ENCODE data around the gene ZPBP2.
A peak's percentile ranks its signal among the peaks of the same experiment; 100 is the strongest.
"Not testable (repeated sequence)": the region's sequence is repeated elsewhere in the genome, so short reads cannot be mapped to it uniquely, and the experiment has no call there.

Gene ZPBP2

DNA sequence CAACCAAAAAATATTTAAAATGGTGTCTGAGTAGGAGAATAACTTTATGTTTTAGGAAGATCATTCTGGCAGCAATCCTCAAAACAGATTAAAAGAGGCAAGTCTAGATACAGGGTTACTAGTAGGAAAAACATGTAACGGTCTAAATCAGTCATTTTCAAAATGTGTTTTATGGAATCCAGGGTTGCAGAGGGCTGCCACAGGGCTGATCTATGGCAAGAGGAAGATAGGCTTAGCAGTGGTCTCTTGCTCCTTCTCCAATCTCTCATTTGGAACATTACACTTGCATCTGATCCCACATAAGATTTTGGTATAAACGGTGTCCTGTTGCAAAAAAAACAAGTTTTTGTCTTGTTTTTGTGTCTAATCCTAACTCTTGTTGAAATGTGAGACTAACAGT, 13.1 kb upstream of the ZPBP2 start:
- DNase-seq (ENCODE audit: low read depth, low spot score) = no peak

- not testable (repeated sequence) for DNase-seq (ENCODE audit: low read depth, low spot score)
Measured at GRCh38 chr17:39855911-39856649, 11.9 kb upstream of the ZPBP2 start.

DNA sequence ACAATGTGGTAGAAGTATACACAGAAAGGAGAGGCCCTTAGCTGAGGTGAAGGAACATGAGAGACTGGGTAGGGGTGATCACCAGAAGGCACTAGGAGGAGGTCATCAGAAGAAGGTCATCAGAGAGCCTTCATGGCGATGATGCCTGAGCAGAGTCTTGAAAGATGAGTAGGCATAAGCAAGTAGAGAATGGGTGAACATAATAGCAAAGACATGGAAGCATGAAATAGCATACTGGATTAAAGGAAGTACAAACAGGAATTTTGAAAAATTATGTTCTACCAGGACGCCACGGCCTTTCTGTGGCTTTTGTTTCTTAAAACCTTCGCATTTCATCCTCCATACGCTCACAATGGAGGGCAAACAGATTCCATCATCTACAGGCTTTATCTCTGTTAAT, 6.8 kb upstream of the ZPBP2 start:
- DNase-seq (ENCODE audit: low read depth, low spot score) = no peak

DNA sequence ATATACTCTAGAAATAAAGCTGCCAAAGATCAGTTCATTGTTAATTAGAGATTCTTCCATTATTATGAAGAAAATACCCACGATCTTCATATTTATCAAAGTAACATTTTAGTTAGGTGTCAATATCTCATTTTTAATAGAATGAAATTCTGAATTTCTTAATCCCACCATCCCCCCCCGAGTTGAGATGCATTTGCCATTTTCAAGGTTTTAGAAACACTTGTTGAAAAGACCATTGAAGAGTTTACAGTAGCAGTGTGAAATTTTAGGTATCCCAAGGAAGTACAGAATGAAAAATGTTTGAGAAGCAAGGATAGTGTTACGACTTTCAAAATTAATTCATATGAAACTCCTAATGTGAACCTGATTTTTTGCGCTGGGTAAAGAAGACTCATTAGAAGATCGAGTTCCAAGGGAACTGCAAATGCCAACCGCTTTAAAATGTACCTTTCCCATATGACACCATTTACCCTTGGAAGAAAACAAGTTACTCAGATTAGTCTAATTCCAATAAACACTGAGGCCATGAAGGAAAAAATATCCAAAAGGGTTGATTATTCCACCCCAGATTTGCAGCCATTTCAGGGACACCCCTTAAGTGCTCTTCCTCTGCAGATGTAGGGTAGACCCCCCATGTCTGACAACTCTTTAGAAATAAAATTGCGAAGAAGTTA, 4.6 kb upstream of the ZPBP2 start:
- DNase-seq (ENCODE audit: low read depth, low spot score) = no peak

DNA sequence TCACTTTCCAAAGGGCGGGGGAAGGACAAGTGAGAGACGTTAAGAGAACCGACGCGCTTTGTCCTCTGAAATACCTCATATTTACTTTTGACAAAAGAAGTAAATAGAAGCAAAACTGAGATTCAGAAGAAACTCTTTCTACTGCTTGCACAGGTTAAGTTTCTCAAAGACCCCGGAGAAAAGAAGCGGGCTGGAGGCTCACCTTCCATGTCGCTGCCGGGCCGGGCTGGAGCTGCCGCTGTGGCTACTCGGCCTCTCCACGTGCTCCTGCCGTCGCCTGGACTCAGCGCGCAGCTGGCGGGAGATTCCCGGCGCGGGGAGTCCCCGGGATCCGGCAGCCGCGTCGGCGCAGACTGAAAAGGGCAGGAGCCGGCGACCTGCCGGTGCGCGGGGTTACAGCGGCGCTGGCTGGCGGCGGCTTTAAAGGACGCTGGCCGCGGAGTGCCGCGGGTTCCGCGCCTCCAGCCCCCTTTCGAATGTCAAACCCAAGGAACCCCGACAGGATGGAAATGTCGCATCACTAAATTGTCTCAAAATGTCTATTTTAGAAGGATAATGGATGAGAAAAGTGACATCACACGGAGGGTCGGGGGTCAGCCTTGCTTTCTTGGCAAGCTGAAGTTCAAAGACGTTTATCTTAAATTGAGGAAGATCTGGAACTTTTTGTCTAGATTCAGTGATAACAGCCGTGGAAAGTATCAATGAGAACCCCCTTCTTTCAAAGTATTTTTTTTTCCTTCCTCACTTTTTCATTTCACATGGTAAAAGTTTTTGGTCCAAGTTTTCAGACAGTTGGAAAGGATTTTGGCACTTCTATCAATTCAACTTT, 3.9 kb upstream of the ZPBP2 start, which contains the start of gene IKZF3:
Gene IKZF3 (minus strand): TSS at position 395 of the 829 bp plus-strand sequence. CDS start 186 bp downstream, at position 209.
- DNase-seq (ENCODE audit: low read depth, low spot score) = peak; percentile 70

DNA sequence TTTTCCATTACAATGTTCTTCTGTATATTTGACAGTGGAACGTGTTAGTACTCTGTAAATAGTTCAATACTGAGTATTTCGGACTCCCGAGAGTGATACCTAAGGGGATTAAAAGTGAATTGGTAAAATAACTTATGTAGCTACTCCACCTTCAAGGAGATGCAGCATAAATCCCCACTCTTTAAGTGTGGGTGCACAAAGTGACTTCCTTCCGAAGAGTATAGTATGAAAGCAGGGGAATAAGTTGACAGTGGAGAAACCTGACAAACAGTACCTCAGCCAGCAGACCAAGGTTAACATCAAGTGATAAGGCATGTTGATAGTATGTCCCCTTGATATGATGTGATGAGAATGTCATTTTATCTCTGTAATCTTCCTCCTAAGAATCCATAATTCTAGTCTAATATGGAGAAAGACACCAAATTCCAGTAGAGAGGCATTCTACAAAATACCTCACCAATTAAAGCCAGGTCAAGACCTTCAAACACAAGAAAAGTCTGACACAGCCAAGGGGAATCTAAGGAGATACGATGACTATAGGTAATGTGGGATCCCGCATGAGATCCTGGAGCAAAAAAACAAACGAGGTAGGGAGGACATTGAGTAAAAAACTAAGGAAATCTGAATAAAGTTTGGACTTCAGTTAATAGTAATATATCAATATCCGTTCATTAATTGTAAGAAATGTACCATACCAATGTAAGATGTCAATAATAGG, 1.8 kb upstream of the ZPBP2 start:
- DNase-seq (ENCODE audit: low read depth, low spot score) = no peak

GRCh38 chr17:39867084-39867879, 720 bp upstream of the ZPBP2 start:
- no peak for DNase-seq (ENCODE audit: low read depth, low spot score)

- DNase-seq (ENCODE audit: low read depth, low spot score) = no peak
Measured at GRCh38 chr17:39868554-39868942, 546 bp downstream of the ZPBP2 start.

- DNase-seq (ENCODE audit: low read depth, low spot score) = no peak
Measured at GRCh38 chr17:39870776-39871175, 2.8 kb downstream of the ZPBP2 start.

DNA sequence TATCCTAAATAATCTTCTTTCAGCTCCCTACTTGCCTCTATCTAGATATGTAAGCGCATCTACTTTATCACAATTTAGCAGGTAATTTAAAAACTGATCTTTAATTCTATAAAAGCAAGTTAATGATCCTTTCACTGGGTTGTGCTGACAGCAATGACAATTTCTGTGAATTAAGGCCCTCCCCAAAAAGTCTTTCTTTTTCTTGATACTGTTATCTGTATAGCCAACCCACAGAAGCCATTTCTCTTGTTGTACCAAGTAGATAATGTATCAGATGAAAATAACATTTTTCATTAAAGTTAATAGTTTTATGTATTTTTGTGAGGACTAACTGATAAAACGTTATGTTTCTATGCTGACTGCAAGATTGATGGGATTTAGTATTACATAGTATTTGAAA, 3.8 kb downstream of the ZPBP2 start:
- DNase-seq (ENCODE audit: low read depth, low spot score) = no peak

- no peak for DNase-seq (ENCODE audit: low read depth, low spot score)
Measured at GRCh38 chr17:39872751-39873150, 4.7 kb downstream of the ZPBP2 start.

DNA sequence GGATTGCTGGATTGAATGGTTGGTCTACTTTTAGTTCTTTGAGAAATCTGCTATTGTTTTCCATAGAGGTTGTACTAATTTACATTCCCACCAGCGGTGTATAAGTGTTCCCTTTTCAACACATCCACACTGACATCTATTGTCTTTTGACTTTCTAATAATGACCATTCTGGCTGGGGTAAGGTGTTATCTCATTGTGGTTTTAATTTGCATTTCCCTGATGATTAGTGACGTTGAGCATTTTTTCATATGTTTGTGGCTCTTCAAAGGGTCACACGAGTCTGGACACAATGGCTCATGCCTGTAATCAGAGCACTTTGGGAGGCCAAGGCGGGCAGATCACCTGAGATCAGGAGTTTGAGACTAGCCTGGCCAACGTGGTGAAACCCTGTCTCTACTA, 18.1 kb downstream of the ZPBP2 start:
- DNase-seq (ENCODE audit: low read depth, low spot score) = not testable (repeated sequence)

DNA sequence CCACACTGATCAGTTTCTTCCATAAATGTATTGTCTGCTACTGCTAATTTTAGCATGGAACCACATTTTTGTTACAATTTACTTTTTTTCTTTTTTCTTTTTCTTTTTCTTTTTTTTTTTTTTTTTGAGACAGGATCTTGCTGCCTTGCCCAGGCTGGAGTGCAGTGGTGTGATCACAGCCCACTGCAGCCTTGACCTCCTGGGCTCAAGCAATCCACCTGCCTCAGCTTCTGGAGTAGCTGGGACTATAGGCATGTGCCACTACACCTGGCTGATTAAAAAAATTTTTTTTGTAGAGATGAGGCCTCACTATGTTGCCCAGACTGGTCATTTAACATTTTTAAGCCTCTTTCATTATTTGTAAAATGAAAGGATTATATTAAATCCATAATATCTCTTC, 19.1 kb downstream of the ZPBP2 start:
- no peak for DNase-seq (ENCODE audit: low read depth, low spot score)

DNA sequence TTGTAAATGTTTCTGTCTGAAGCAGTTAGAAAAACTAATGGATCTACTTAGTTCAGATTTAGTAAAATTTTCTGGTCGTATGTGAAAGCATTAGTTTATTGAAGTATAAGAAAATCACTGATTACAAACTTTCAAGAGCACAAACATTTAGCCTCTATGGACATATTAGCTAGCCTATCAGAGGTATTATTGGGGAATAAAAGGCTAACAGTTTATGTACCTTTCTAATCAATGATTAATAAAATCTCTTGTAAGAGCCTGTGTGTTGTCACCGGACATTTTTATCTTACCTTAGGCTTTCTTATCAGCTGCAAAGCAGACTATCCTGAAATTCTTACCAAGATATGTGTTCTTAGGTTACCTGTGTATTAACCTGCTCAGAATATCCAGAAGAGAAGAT, 21.2 kb downstream of the ZPBP2 start:
- no peak for DNase-seq (ENCODE audit: low read depth, low spot score)

DNA sequence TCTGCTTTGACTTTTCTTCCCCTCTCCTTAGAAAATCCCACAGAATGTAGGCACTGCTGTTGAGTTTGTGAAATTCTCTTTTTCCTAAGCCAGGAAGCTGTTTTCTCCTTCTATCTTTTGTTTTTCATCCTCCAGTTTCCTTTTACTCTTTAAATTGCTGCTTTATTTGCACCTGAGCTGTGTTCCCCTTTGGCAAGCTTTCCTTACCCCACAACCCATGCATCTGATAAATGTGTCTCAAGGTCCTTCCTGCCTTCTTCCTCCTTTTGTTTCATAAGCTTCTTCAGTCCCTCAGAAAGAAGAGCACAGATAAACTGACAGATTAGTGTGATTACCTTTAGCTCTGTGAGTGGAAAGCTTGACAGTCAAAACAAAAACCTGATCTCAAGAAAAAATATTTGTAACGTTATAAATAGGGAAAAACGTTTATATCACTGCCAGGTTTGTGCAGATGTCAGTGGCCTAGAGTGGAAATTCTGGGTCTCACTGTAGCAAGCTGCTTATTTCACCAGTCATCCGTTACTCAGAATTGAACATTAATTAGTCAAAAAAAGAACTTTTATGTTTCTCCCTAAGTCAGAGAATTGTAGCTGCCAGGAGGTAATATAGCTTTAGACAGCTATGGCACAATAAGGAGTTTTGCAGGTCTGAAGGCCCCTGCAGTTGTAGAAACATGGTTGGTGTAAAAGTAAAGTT, 26.8 kb downstream of the ZPBP2 start:
- DNase-seq (ENCODE audit: low read depth, low spot score) = no peak

DNA sequence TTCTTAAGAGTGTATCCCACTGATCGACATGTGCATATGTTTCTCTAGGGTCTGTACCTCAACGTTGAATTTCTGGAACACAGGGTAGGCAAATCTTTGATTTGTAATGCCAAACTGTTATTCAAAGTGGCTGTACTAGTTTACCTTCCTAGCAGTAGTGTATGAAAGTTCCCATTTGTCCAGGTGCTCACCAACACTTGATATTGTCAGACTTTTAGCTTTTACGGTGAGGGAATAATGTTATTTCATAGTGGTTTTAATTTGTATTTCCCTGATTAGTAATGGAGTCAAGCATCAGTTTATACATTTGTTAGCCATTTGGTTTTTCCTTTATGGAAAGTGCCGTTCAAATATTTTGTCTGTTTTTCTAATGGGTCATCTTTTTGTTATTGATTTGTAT, 30.1 kb downstream of the ZPBP2 start:
- no peak for DNase-seq (ENCODE audit: low read depth, low spot score)

DNA sequence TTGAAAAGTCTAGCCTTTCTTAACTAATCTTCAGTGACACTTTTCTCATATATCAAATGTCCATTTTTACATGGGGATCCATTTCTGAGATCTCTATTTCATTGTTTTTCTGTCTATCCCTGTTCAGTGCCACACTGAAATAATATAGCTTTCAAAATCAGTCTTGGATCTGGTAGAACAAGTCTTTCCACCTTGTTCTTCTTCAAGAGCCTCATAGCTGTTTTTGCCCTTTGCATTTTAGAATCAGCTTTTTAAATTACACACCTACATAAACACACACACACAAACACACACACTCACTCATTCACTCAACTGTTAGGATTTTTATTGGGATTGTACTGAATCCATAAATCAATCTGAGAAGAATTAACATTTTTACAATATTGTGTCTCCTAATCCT, 31.2 kb downstream of the ZPBP2 start:
- DNase-seq (ENCODE audit: low read depth, low spot score) = no peak

DNA sequence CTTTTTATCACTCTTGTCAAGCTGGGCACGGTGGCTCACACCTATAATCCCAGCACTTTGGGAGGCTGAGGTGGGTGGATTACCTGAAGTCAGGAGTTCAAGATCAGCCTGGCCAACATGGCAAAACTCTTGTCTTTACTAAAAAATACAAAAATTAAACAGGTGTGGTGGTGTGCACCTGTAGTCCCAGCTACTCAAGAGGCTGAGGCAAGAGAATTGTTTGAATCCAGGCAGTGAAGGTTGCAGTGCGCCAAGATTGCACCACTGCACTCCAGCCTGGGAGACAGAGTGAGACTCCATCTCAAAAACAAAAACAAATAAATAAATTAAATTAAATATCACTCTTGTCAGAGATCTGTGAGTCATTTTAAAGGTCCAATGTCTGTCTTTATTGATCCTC, 34.0 kb downstream of the ZPBP2 start:
- not testable (repeated sequence) for DNase-seq (ENCODE audit: low read depth, low spot score)

- DNase-seq (ENCODE audit: low read depth, low spot score) = no peak
Measured at GRCh38 chr17:39903158-39903884, 35.3 kb downstream of the ZPBP2 start.

DNA sequence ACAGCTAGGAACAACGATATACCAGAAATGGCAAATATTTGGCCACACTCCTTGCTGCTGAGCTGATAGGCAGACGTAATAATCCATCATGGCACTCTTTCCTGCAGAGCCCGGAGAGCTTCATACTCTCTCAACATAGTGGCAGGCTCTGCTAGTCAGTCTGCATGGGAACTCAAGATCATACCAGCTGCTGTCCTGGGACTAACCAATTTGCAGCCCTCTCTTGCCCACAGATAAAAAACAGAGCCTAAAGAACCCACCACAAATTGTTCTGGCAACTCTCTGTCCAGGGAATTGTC, 36.9 kb downstream of the ZPBP2 start:
- no peak for DNase-seq (ENCODE audit: low read depth, low spot score)

All from activated naive CD8-positive, alpha-beta T cell treated with anti-CD3 and anti-CD28 coated beads, Interleukin-2, amount 50 U/mL, for 16 hours (primary cell).